Measurements from ENCODE around the gene PTGER3.

Gene PTGER3

DNA sequence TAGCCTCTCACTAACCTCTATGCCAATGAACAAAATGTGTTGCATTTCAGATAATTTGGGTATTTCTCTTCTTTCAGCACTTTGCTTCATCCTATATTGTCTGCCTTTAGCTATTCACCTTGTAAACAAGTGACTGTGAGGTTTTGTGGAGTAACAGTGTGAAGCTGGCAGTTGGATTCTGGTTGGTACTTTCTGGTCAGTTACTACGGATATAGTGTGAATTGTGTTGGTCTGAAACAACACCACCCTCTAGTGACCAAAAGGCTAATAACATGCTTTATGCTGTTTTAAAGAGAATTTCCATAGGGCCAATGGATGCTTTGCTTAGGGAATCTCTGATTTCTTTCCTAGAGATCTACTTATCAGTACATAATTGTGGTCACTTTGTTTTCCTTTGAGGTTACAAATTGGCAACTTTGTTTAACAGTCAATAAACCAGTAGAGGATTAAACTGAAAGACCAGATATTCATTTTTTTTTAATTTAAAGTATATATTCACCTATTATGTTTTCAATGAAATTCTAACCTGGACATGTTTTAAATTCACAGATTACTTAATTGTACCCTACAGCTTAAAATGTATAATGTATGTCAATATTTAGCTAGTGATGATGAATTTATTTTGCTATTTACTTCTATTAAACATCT, 2.5 kb upstream of the PTGER3 start:
- DNase-seq (ENCODE audit: low read depth in 2 of 2) = no peak

DNA sequence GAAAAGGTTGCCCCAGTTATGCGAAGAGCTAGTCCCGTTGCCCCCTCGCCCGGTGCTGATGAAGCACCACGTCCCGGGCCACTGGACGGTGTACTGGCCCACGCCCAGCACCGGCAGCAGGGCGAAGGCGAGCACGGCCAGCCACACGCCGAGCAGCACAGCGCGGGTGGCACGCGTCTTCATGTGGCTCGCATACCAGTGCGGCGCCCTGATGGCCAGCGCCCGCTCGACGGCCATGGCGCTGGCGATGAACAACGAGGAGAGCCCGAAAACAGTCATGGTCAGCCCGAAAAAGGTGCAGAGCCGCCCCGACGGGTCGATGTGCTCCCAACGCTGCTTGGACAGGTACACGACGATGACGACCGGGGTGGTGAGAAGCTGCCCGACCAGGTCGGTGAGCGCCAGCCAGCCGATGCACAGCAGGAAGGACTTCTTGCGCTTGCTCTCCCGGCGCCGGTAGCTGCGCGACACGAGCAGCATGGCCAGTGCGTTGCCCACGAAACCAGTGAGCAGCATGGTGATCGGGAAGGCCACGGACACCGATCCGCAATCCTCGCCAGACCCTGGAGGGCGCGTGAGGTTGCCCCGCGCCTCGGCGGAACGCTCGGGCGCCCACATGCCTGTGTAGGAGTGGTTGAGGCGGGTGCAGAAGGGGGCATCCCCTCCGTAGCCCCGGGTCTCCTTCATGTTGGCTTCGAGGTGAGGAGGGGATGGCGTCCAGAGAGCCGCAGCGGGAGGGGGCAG, 553 bp downstream of the PTGER3 start:
- no peak for DNase-seq (ENCODE audit: low read depth in 2 of 2)

- no peak for DNase-seq (ENCODE audit: low read depth in 2 of 2)
Observed at GRCh38 chr1:71045463-71046028, 2.1 kb downstream of the PTGER3 start.

GRCh38 chr1:71044833-71045232, 2.8 kb downstream of the PTGER3 start:
- DNase-seq (ENCODE audit: low read depth in 2 of 2) = no peak

GRCh38 chr1:71043065-71043464, 4.6 kb downstream of the PTGER3 start:
- no peak for DNase-seq (ENCODE audit: low read depth in 2 of 2)

DNA sequence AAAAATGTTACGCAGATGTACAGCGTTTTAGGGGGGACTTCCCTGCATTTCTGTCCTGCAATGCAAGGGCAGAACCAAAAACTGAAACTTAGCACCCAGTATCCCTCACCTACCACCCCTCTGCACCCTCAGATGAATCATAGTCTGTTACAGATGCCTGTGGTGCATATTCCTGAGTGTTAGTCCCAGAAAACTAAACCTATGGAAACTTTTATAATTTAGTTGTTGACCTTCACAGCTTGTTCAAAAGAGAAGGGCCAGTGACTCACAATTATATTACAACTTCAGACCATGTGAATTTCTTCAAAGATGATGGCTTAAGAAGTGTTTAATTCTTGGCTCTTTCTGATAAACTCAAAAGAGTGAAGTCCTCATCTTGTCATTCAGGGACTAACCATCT, 5.8 kb downstream of the PTGER3 start:
- DNase-seq (ENCODE audit: low read depth in 2 of 2) = no peak

- DNase-seq (ENCODE audit: low read depth in 2 of 2) = no peak
Observed at GRCh38 chr1:71039661-71040262, 7.9 kb downstream of the PTGER3 start.

DNA sequence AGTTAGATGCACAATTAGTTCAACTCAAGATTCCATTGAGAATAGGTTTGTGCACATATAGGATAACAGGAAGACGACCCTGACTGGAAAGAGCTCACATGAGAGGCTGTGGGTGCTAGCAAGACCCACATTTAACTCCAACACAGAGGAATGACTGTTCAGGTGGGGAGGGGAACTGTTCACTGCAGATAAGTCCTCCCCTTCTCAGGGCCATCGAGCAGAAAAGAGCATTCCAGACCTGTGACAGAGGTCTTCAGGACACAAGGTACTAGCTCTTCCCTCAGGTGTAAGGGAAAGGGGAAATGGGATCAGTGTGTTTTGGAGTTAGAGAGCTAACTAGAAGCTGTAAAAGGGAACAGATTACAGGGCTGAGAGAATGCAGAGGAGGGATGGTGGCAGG, 8.7 kb downstream of the PTGER3 start:
- no peak for DNase-seq (ENCODE audit: low read depth in 2 of 2)

- DNase-seq (ENCODE audit: low read depth in 2 of 2) = no peak
Observed at GRCh38 chr1:71037829-71038620, 9.6 kb downstream of the PTGER3 start.

DNA sequence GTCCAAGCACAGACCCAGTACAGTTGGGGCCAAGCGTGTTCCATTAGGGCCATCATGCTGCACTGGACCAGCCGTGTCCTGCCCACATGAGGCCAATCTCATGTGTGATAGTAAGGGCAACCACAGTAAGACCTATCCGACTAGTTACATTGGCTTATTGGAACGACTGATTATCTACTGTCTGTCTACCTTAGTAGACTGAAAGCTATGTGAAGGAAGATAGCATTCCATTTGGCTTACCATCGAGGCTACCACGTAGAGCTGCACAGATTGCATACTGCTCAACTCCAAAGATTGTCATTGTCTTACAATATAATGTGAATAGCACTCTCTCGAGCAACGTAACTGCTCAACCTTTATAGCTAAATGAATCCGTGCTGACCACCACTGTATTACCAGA, 10.6 kb downstream of the PTGER3 start:
- no peak for DNase-seq (ENCODE audit: low read depth in 2 of 2)

DNA sequence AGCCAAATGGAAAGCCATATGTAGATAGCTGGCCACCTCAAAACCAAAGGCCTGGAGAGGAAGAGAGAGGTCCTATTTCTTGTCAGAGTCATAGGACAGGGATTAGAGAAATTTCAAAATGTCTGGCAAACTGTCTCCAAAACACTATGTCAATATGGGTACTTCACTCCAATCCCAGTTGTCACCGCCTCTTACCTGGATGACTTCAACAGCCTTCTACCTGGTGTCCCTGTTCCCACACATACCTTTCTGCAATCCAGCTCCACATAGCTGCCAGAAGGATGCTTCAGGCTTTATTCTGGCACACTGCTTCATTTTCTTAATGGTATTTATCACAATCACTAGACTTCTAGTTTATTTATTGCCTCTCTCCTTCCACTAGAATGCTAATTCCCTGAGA, 14.5 kb downstream of the PTGER3 start:
- DNase-seq (ENCODE audit: low read depth in 2 of 2) = no peak

DNA sequence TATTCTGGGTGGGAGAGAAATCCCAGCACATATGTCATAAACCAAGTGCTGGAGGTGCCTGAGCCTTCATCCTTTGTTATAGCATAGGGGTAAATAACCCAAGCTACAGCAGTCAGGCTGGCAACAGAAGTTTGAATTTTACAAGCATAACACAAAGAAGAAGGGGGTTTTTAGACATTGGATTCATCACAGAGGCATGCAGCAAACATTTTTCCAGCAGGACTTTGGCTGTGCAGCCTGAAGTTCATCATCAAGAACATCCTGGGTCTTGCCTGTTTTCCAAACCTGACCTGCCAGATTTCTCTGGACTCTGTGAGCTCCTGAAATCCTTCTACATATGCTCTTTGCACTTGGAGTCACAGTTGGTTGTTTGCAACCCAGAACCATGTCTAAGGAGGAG, 16.2 kb downstream of the PTGER3 start:
- DNase-seq (ENCODE audit: low read depth in 2 of 2) = no peak

DNA sequence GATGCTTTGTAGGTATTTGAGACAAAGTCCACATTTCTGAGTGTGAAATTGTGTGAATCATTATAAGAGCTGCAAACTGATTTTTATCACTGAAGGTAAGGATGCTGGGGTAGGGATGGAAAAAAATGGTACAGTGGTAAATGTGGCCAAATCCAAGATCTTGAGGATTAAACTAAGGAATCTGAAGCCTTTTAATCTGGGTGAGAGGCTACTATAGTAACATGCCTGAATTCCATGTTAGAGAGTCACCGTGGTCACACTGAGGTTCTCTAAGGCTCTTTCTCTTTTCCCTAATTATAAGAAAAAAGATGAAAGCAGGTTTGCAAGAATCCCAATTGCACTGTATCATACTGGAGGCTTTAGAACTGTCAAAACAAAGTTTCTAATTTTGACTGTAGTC, 17.6 kb downstream of the PTGER3 start:
- DNase-seq (ENCODE audit: low read depth in 2 of 2) = no peak

DNA sequence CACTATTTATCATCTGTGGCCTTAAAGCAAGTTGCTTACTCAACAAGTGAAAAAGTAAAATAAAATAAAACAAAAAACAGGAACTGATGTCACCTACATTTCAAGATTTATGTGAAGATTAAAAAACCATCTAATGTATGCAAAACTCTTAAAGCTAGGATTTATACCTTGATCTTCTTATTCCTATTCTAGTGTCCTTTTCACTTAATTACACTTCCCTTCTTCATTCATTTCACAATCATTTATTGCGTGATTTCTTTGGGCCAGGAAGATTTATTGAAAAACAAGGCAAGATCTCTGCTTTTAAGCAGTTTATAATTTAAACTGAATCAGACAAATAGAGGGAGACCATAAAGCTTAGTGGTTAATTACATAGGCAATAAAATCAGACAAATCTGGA, 18.6 kb downstream of the PTGER3 start:
- DNase-seq (ENCODE audit: low read depth in 2 of 2) = no peak

- DNase-seq (ENCODE audit: low read depth in 2 of 2) = no peak
Observed at GRCh38 chr1:71027991-71028390, 19.6 kb downstream of the PTGER3 start.

- DNase-seq (ENCODE audit: low read depth in 2 of 2) = no peak
Observed at GRCh38 chr1:71026093-71026492, 21.5 kb downstream of the PTGER3 start.

DNA sequence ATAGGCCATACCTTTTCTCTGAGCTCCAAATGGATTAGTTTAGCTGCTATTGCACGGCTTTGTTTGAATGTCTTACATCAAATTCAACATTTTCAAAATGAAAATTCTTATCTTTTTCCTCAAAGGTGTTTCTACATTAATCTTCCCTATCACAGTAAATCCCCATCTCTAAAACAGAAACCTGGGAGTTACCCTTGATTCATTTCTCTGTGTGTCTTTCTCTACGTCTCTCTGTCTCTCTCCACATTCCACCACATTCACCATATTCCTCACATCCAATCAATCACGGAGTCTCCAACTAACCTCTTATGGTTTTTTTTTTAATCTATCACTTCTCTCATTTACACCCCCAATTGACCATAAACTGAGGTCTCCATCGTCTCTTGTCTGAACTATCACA, 24.1 kb downstream of the PTGER3 start:
- no peak for DNase-seq (ENCODE audit: low read depth in 2 of 2)

- DNase-seq (ENCODE audit: low read depth in 2 of 2) = no peak
Observed at GRCh38 chr1:71019233-71019969, 28.2 kb downstream of the PTGER3 start.

- no peak for DNase-seq (ENCODE audit: low read depth in 2 of 2)
Observed at GRCh38 chr1:71018791-71019190, 28.8 kb downstream of the PTGER3 start.

GRCh38 chr1:71015745-71016144, 31.9 kb downstream of the PTGER3 start:
- DNase-seq (ENCODE audit: low read depth in 2 of 2) = no peak

GRCh38 chr1:71014178-71014579, 33.4 kb downstream of the PTGER3 start:
- DNase-seq (ENCODE audit: low read depth in 2 of 2) = no peak
